Neuronal stem cell (in vitro differentiated cells): ENCODE data around the gene TMCC1.
"Not testable (repeated sequence)": the region's sequence is repeated elsewhere in the genome, so short reads cannot be mapped to it uniquely, and the experiment has no call there.

Experiments used
- DNase-seq: peaks from one replicate; pipeline ENCODE4 v3.0.0-alpha.2; 2013; ENCODE audit warnings: low spot score
- H2AFZ ChIP-seq: one replicate; pipeline ENCODE4 v1.6.1; 2013; ENCODE audit warnings: mild to moderate bottlenecking, low read length, inconsistent platforms
- H2AK5ac ChIP-seq: 2 replicates; pipeline ENCODE4 v1.6.1; 2013; ENCODE audit warnings: low read depth, mild to moderate bottlenecking, inconsistent platforms, low read length, moderate library complexity, mixed read lengths
- H2BK120ac ChIP-seq: 2 replicates; pipeline ENCODE4 v1.6.1; 2013; ENCODE audit warnings: low read depth, mild to moderate bottlenecking, inconsistent platforms, low read length, moderate library complexity, mixed read lengths
- H2BK12ac ChIP-seq: one replicate; pipeline ENCODE4 v1.6.1; 2013; ENCODE audit warnings: low read length, inconsistent platforms
- H2BK15ac ChIP-seq: 2 replicates; pipeline ENCODE4 v1.6.1; 2013; ENCODE audit warnings: mild to moderate bottlenecking, low read length, inconsistent platforms, mixed read lengths
- H2BK5ac ChIP-seq: one replicate; pipeline ENCODE4 v1.6.1; 2013; ENCODE audit warnings: inconsistent platforms, mild to moderate bottlenecking, low read length, moderate library complexity
- H3K14ac ChIP-seq: one replicate; pipeline ENCODE4 v1.6.1; 2013; ENCODE audit warnings: low read length, inconsistent platforms
- H3K18ac ChIP-seq: 2 replicates; pipeline ENCODE4 v1.6.1; 2013; ENCODE audit warnings: low read length, inconsistent platforms
- H3K23ac ChIP-seq: 2 replicates; pipeline ENCODE4 v1.6.1; 2013; ENCODE audit warnings: low read depth, mild to moderate bottlenecking, mixed read lengths, low read length, inconsistent platforms; ENCODE audit not compliant: poor library complexity
- H3K27ac ChIP-seq: replicated peaks from 3 replicates; pipeline ENCODE4 v1.5.1; 2013; ENCODE audit warnings: low read length, inconsistent platforms
- H3K27me3 ChIP-seq, 3 experiments: 2 replicates each; pipeline ENCODE4 v1.6.1; 2013; ENCODE audit warnings: low read length in 3 of 3, mild to moderate bottlenecking in 2 of 3, inconsistent platforms in 1 of 3, low read depth in 1 of 3, mixed read lengths in 1 of 3, moderate library complexity in 1 of 3; ENCODE audit not compliant: control insufficient read depth in 3 of 3, insufficient read depth in 3 of 3
- H3K36me3 ChIP-seq, 2 donors: replicated peaks in 1 of 2; 2 replicates each; pipeline ENCODE4 v1.6.1; 2013; ENCODE audit warnings: low read length in 2 of 2; ENCODE audit not compliant: control insufficient read depth in 2 of 2, insufficient read depth in 2 of 2
- H3K4ac ChIP-seq: 2 replicates; pipeline ENCODE4 v1.6.1; 2013; ENCODE audit warnings: inconsistent platforms, mild to moderate bottlenecking, low read length, moderate library complexity
- H3K4me1 ChIP-seq, 2 donors: 1 replicate in 1 of 2; 2 replicates in 1 of 2; pipeline ENCODE4 v1.6.1; 2013; ENCODE audit warnings: low read length in 2 of 2, low read depth in 1 of 2; ENCODE audit not compliant: control insufficient read depth in 2 of 2, insufficient read depth in 1 of 2
- H3K4me2 ChIP-seq: one replicate; pipeline ENCODE4 v1.6.1; 2013; ENCODE audit warnings: mild to moderate bottlenecking, low read length, inconsistent platforms; ENCODE audit not compliant: insufficient read depth, poor library complexity, severe bottlenecking
- H3K4me3 ChIP-seq, 2 donors: 2 replicates each; pipeline ENCODE4 v1.5.1; 2013; ENCODE audit warnings: low read length in 2 of 2, mild to moderate bottlenecking in 2 of 2, inconsistent platforms in 1 of 2, moderate library complexity in 1 of 2
- H3K79me1 ChIP-seq: one replicate; pipeline ENCODE4 v1.6.1; 2013; ENCODE audit warnings: low read depth, mild to moderate bottlenecking, inconsistent platforms, low read length, moderate library complexity
- H3K9ac ChIP-seq: one replicate; pipeline ENCODE4 v1.6.1; 2013; ENCODE audit warnings: mild to moderate bottlenecking, low read depth, low read length, inconsistent platforms; ENCODE audit not compliant: poor library complexity
- H3K9me3 ChIP-seq, 2 donors: replicated peaks in 1 of 2; 2 replicates each; pipeline versions ENCODE3 to v1.6.1; 2013; ENCODE audit warnings: low read length in 2 of 2, mild to moderate bottlenecking in 2 of 2, inconsistent platforms in 1 of 2, low read depth in 1 of 2, mixed read lengths in 1 of 2, moderate library complexity in 1 of 2; ENCODE audit not compliant: control insufficient read depth in 2 of 2, insufficient read depth in 1 of 2
- H4K8ac ChIP-seq: one replicate; pipeline ENCODE4 v1.6.1; 2013; ENCODE audit warnings: low read depth, mild to moderate bottlenecking, inconsistent platforms, low read length, moderate library complexity
- H4K91ac ChIP-seq: one replicate; pipeline ENCODE4 v1.6.1; 2013; ENCODE audit warnings: low read length, low read depth, mild to moderate bottlenecking, inconsistent platforms; ENCODE audit not compliant: poor library complexity
- WGBS, 2 donors: extraction: QIAGEN DNeasy Blood & Tissue Kit; methylation state at CpG; one replicate each; pipeline ENCODE4 v1.1.7; 2013; ENCODE audit warnings: missing lambda C conversion rate in 2 of 2, mixed read lengths in 1 of 2; ENCODE audit not compliant: insufficient read length in 2 of 2, insufficient replicate concordance in 1 of 2; ENCODE audit errors: extremely low coverage in 2 of 2; 5-methylcytosine and 5-hydroxymethylcytosine counted together

Gene TMCC1

GRCh38 chr3:129758306-129758705, 135.2 kb downstream of the TMCC1 start:
- H3K18ac ChIP-seq, result no peak overlapping the region
- no peak overlapping the region for H2BK120ac ChIP-seq
- peaks cover 0 to 5% of the 10 kb centered on the region in 2 donors for H3K36me3 ChIP-seq
- H4K91ac ChIP-seq, result no peak overlapping the region
- no peak overlapping the region for H3K4me3 ChIP-seq
- H3K79me1 ChIP-seq, result peaks cover 3% of the 10 kb centered on the region
- DNase-seq, result no peak
- no peak overlapping the region for H3K4ac ChIP-seq
- no peak overlapping the region for H2BK5ac ChIP-seq
- no peak overlapping the region for H3K9ac ChIP-seq
- H3K9me3 ChIP-seq, result peaks cover 0 to 7% of the 10 kb centered on the region in 2 donors
- no peaks in the 10 kb centered on the region for H3K4me1 ChIP-seq
- no peak overlapping the region for H3K14ac ChIP-seq
- H2BK15ac ChIP-seq, result no peak overlapping the region
- no peak overlapping the region for H3K4me2 ChIP-seq
- WGBS, 2 donors, result no CpG with 5 or more reads among the region's 2 CpGs
- no peak overlapping the region for H3K27ac ChIP-seq
- no peak overlapping the region for H3K23ac ChIP-seq
- H4K8ac ChIP-seq, result no peak overlapping the region
- no peak overlapping the region for H2AK5ac ChIP-seq
- no peaks in the 10 kb centered on the region for H3K27me3 ChIP-seq
- H2AFZ ChIP-seq, result no peak overlapping the region
- H2BK12ac ChIP-seq, result no peak overlapping the region

- Histone ChIP-seq H3K18ac (no peak overlapping the region), H3K23ac (no peak overlapping the region), H2BK120ac (no peak overlapping the region), H3K4me2 (no peak overlapping the region), H2BK12ac (no peak overlapping the region), H3K4me1 (no peaks in the 10 kb centered on the region), H3K27me3 (no peaks in the 10 kb centered on the region), H2BK15ac (no peak overlapping the region), H3K4ac (no peak overlapping the region), H3K9me3 (peaks cover 4 to 16% of the 10 kb centered on the region in 2 donors), H2AFZ (no peak overlapping the region), H4K8ac (no peak overlapping the region), H3K27ac (no peak overlapping the region), H2AK5ac (no peak overlapping the region), H3K4me3 (no peak overlapping the region), H2BK5ac (no peak overlapping the region), H3K9ac (no peak overlapping the region), H3K14ac (no peak overlapping the region), H4K91ac (no peak overlapping the region), H3K36me3 (peaks cover 0 to 5% of the 10 kb centered on the region in 2 donors), H3K79me1 (peaks cover 3% of the 10 kb centered on the region)
- 100% methylated on average over 1 of the region's 1 CpG for WGBS, 2 donors
- no peak for DNase-seq
Observed at GRCh38 chr3:129756871-129757270, 136.6 kb downstream of the TMCC1 start.

GRCh38 chr3:129751105-129751504, 142.4 kb downstream of the TMCC1 start:
- not testable (repeated sequence) for H3K23ac ChIP-seq, H3K79me1 ChIP-seq, H3K14ac ChIP-seq, DNase-seq, H2AFZ ChIP-seq, H2BK5ac ChIP-seq, H2BK15ac ChIP-seq, H2BK12ac ChIP-seq, H3K4me1 ChIP-seq, H3K18ac ChIP-seq, H3K4me2 ChIP-seq, H3K27ac ChIP-seq, H3K36me3 ChIP-seq, H2AK5ac ChIP-seq, H4K8ac ChIP-seq, H4K91ac ChIP-seq, H3K27me3 ChIP-seq, H3K9ac ChIP-seq, H3K4me3 ChIP-seq, H2BK120ac ChIP-seq, H3K4ac ChIP-seq
- WGBS, 2 donors, result no CpG with 5 or more reads among the region's 2 CpGs
- peaks cover 4 to 16% of the 10 kb centered on the region in 2 donors for H3K9me3 ChIP-seq

- H3K27me3 ChIP-seq, result no peaks in the 10 kb centered on the region
- H2AK5ac ChIP-seq, result no peak overlapping the region
- no peak overlapping the region for H4K8ac ChIP-seq
- H3K9me3 ChIP-seq, result peaks cover 4 to 16% of the 10 kb centered on the region in 2 donors
- H3K4ac ChIP-seq, result no peak overlapping the region
- no peak overlapping the region for H3K9ac ChIP-seq
- no peak overlapping the region for H2BK5ac ChIP-seq
- DNase-seq, result no peak
- no peak overlapping the region for H4K91ac ChIP-seq
- no peak overlapping the region for H2BK120ac ChIP-seq
- no peak overlapping the region for H3K14ac ChIP-seq
- no peak overlapping the region for H2BK15ac ChIP-seq
- no peak overlapping the region for H3K27ac ChIP-seq
- no peak overlapping the region for H2BK12ac ChIP-seq
- H3K18ac ChIP-seq, result no peak overlapping the region
- H2AFZ ChIP-seq, result no peak overlapping the region
- H3K23ac ChIP-seq, result no peak overlapping the region
- H3K36me3 ChIP-seq, result no peaks in the 10 kb centered on the region
- H3K4me2 ChIP-seq, result no peak overlapping the region
- no peaks in the 10 kb centered on the region for H3K79me1 ChIP-seq
- H3K4me3 ChIP-seq, result no peak overlapping the region
- no peaks in the 10 kb centered on the region for H3K4me1 ChIP-seq
Observed at GRCh38 chr3:129749692-129750091, 143.8 kb downstream of the TMCC1 start.
